ENCODE measurements around the gene CCDC148. TPM values are rescaled to one million over a fixed set of nuclear protein-coding genes. Genes with fewer than 3 reads are reported as not detected.

CCDC148 gene
- total RNA-seq, 4 donors from 2014 or later = 0.55 to 1.6 TPM; not detected in 2

- no peak overlapping the region for H3K4me3 ChIP-seq (ENCODE audit: low read depth, poor library complexity, severe bottlenecking)
- intact Hi-C loops (cut with DNase I; ENCODE audit: low total_unique reads) = no loop called here
- 93 to 97% methylated on average over 2 of the region's 2 CpGs for WGBS, 2 donors
- no peak for DNase-seq (ENCODE audit: low spot score in 2 of 2)
- no peak for TF ChIP-seq POLR2A (IDR thresholded peaks at IDR 0.05)
- TF ChIP-seq, protein P1, sequence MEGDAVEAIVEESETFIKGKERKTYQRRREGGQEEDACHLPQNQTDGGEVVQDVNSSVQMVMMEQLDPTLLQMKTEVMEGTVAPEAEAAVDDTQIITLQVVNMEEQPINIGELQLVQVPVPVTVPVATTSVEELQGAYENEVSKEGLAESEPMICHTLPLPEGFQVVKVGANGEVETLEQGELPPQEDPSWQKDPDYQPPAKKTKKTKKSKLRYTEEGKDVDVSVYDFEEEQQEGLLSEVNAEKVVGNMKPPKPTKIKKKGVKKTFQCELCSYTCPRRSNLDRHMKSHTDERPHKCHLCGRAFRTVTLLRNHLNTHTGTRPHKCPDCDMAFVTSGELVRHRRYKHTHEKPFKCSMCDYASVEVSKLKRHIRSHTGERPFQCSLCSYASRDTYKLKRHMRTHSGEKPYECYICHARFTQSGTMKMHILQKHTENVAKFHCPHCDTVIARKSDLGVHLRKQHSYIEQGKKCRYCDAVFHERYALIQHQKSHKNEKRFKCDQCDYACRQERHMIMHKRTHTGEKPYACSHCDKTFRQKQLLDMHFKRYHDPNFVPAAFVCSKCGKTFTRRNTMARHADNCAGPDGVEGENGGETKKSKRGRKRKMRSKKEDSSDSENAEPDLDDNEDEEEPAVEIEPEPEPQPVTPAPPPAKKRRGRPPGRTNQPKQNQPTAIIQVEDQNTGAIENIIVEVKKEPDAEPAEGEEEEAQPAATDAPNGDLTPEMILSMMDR (IDR thresholded peaks at IDR 0.05) = no peak
These were observed 263.8 kb downstream of the CCDC148 start for GRCh38 chr2:158192515-158193443.

DNA sequence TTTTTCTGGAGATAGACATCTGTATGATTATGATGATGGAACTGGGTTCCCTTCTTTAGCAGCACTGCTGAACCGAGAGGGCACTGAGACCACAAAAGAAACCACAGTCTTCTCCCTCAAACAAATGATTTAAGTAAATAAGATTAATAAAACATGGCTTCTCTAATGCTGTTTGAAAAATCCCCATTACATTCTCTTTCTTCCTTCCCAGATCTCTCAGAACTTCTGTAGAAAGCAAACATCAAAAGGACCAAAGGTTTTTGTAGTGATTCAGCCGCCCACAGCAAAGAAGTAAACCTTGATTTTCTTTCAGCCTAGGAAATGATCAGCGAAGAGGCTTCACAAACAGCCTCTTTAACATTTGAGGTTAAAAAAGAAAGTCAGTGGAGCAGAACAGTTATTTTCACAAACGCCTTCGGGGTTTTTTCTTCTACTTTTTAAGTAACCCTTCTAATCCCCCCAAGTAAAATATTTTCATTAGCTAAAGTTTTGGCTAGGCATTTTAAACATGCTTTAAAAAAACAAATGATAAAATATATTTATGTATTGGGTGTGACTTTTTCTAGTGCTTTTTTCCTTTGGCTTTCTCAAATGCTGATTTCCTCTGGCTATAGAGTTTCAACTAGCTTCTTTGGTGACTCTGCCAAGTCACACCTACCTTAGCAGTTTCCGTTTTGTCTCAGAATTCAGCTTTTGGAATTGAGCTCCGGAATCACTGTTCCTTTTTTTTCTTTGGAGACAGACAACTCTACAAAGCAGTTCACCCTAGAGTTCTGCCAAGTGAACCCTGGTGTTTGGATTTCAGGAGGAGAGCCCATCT lies 265.3 kb downstream of the CCDC148 start:
- TF ChIP-seq POLR2A (IDR thresholded peaks at IDR 0.05) = no peak
- TF ChIP-seq, protein P1 (IDR thresholded peaks at IDR 0.05) = no peak
- intact Hi-C loops (cut with DNase I; ENCODE audit: low total_unique reads) = no loop called here
- DNase-seq (ENCODE audit: low spot score in 2 of 2) = no peak
- 11 to 12% methylated on average over 7 of the region's 7 CpGs for WGBS, 2 donors
- no peak overlapping the region for H3K4me3 ChIP-seq (ENCODE audit: low read depth, poor library complexity, severe bottlenecking)

- intact Hi-C loops (cut with DNase I; ENCODE audit: low total_unique reads) = no loop called here
- TF ChIP-seq POLR2A (IDR thresholded peaks at IDR 0.05) = no peak
These were observed 267.0 kb downstream of the CCDC148 start for GRCh38 chr2:158189526-158189925.

GRCh38 chr2:158187908-158188307 lies 268.6 kb downstream of the CCDC148 start:
- TF ChIP-seq POLR2A (IDR thresholded peaks at IDR 0.05) = no peak
- TF ChIP-seq, protein P1 (IDR thresholded peaks at IDR 0.05) = no peak
- H3K4me3 ChIP-seq (ENCODE audit: low read depth, poor library complexity, severe bottlenecking) = no peak overlapping the region
- intact Hi-C loops (cut with DNase I; ENCODE audit: low total_unique reads) = no loop called here
- 81 to 91% methylated on average over 1 of the region's 1 CpG for WGBS, 2 donors
- DNase-seq (ENCODE audit: low spot score in 2 of 2) = no peak

More at GRCh38 chr2:158189526-158189925, 267.0 kb downstream of the CCDC148 start:
- DNase-seq (ENCODE audit: low spot score in 2 of 2) = no peak
- H3K4me3 ChIP-seq (ENCODE audit: low read depth, poor library complexity, severe bottlenecking) = no peak overlapping the region

GRCh38 chr2:158184556-158185343 lies 271.8 kb downstream of the CCDC148 start:
- intact Hi-C loops (cut with DNase I; ENCODE audit: low total_unique reads) = no loop called here
- WGBS, 2 donors = 42 to 49% methylated on average over 3 of the region's 3 CpGs

More at GRCh38 chr2:158184556-158185343, 271.8 kb downstream of the CCDC148 start:
- no peak overlapping the region for H3K4me3 ChIP-seq (ENCODE audit: low read depth, poor library complexity, severe bottlenecking)
- DNase-seq (ENCODE audit: low spot score in 2 of 2) = no peak
- TF ChIP-seq, protein P1 (IDR thresholded peaks at IDR 0.05) = no peak
- no peak for TF ChIP-seq POLR2A (IDR thresholded peaks at IDR 0.05)
